Sigmoid colon (tissue), 7 donors: ENCODE results near the gene ABCC3. TPM values are rescaled to one million over a fixed set of nuclear protein-coding genes. Genes with fewer than 3 reads are reported as not detected.

Source experiments
- DNase-seq: peaks from one replicate; pipeline ENCODE4 v3.0.0-alpha.2; 2019
- H3K27ac ChIP-seq, 4 donors: fragments of 200-600 bp; sonication (generic); one replicate each; pipeline ENCODE4 v1.5.1; 2016 to 2019; ENCODE audit warnings: mild to moderate bottlenecking in 1 of 4
- H3K27me3 ChIP-seq, 3 donors: fragments of 200-600 bp; sonication (generic); one replicate each; pipeline ENCODE4 v1.5.1; 2019; ENCODE audit warnings: mild to moderate bottlenecking in 1 of 3
- H3K36me3 ChIP-seq, 4 donors: fragments of 200-600 bp; sonication (generic); one replicate each; pipeline ENCODE4 v1.5.1; 2016 to 2019
- H3K4me1 ChIP-seq, 4 donors: fragments of 200-600 bp; sonication (generic); one replicate each; pipeline ENCODE4 v1.5.1; 2017 to 2019
- H3K4me3 ChIP-seq, 4 donors: fragments of 200-600 bp; sonication (generic); one replicate each; pipeline ENCODE4 v1.5.1; 2017 to 2019; ENCODE audit warnings: mild to moderate bottlenecking in 2 of 4, moderate library complexity in 1 of 4
- H3K9me3 ChIP-seq, 4 donors: fragments of 200-600 bp in 3 of 4; sonication (generic) in 3 of 4; one replicate each; pipeline versions ENCODE4 v1.5.1 to v1.6.1; 2013 to 2019
- CTCF ChIP-seq, 4 experiments: fragments of 450-650 bp in 3 of 4; fragments of 200-600 bp in 1 of 4; IDR thresholded peaks; one replicate each; pipeline ENCODE4 v1.5.1; 2016 to 2019; ENCODE audit warnings: antibody characterized with exemption in 4 of 4, mild to moderate bottlenecking in 3 of 4, moderate library complexity in 2 of 4
- EP300 ChIP-seq, 4 donors: sonication (generic); formaldehyde crosslinking; IDR thresholded peaks; one replicate each; pipeline ENCODE4 v1.6.1; 2017; ENCODE audit warnings: antibody characterized with exemption in 4 of 4
- POLR2A ChIP-seq, 2 donors: fragments of 450-650 bp; IDR thresholded peaks; one replicate each; pipeline ENCODE4 v1.6.1; 2016; ENCODE audit warnings: antibody characterized with exemption in 2 of 2, mild to moderate bottlenecking in 2 of 2, moderate library complexity in 2 of 2
- POLR2AphosphoS5 ChIP-seq, 4 donors: sonication (generic); formaldehyde crosslinking; IDR thresholded peaks; one replicate each; pipeline ENCODE4 v1.6.1; 2017; ENCODE audit warnings: antibody characterized with exemption in 4 of 4
- WGBS, 2 donors: extraction: QIAGEN DNeasy Blood & Tissue Kit; methylation state at CpG; one replicate each; pipeline ENCODE4 v1.1.7; 2013; 5-methylcytosine and 5-hydroxymethylcytosine counted together
- intact Hi-C: fragments of 100-400 bp; cut with DNase I; formaldehyde crosslinking; loops from one replicate; pipeline ENCODE4 v1.15.1; 2023
- polyA plus RNA-seq, 3 donors: library from polyadenylated mRNA; stranded (reverse); fragments of 200-250 nt; gene quantifications; one replicate each; pipeline ENCODE4 v1.2.3, GENCODE V29; 2013
- total RNA-seq, 4 donors: library from RNA; depleted of rRNA; stranded (reverse); fragments of >200 nt; gene quantifications; one replicate each; pipeline ENCODE4 v1.1.0, GENCODE V29; 2016
- donor health status: healthy with polysubstance abuse.
- donor health status: Bipolar disorder and iron deficiency.
- donor health status: healthy.

ABCC3 gene
- total and polyA plus RNA-seq, 7 donors, result 0.71 to 94.1 (median 2.6) TPM

GRCh38 chr17:50605429-50605828, 29.3 kb upstream of the ABCC3 start:
- Histone ChIP-seq H3K27me3 (peaks cover 0 to 10% (median 0%) of the 10 kb centered on the region in 3 donors), H3K9me3 (no peaks in the 10 kb centered on the region), H3K27ac (no peak overlapping the region), H3K36me3 (no peaks in the 10 kb centered on the region), H3K4me1 (peaks cover 0 to 14% (median 12%) of the 10 kb centered on the region in 4 donors), H3K4me3 (no peak overlapping the region)
- WGBS, 2 donors, result 72 to 79% methylated on average over 10 of the region's 10 CpGs
- TF ChIP-seq EP300 (IDR thresholded peaks at IDR 0.05), result no peak
- no peak for TF ChIP-seq POLR2AphosphoS5 (IDR thresholded peaks at IDR 0.05)
- no peak for TF ChIP-seq CTCF (IDR thresholded peaks at IDR 0.05)
- no peak for TF ChIP-seq POLR2A (IDR thresholded peaks at IDR 0.05)
- intact Hi-C loops, result no loop called here
- no peak for DNase-seq

- no peak for DNase-seq
- H3K9me3 ChIP-seq, result no peaks in the 10 kb centered on the region
- no peak for TF ChIP-seq POLR2A (IDR thresholded peaks at IDR 0.05)
- TF ChIP-seq POLR2AphosphoS5 (IDR thresholded peaks at IDR 0.05), result no peak
- WGBS, 2 donors, result 89 to 91% methylated on average over 19 of the region's 19 CpGs
- no peak overlapping the region for H3K27ac ChIP-seq
- H3K4me3 ChIP-seq, result no peak overlapping the region
- H3K36me3 ChIP-seq, result no peaks in the 10 kb centered on the region
- intact Hi-C loops, result no loop called here
- H3K27me3 ChIP-seq, result peaks cover 0 to 12% (median 0%) of the 10 kb centered on the region in 3 donors
- H3K4me1 ChIP-seq, result peaks cover 0 to 14% (median 12%) of the 10 kb centered on the region in 4 donors
Observed at GRCh38 chr17:50607522-50608175, 27.0 kb upstream of the ABCC3 start.

GRCh38 chr17:50608700-50609379, 25.8 kb upstream of the ABCC3 start:
- WGBS, 2 donors, result 78 to 82% methylated on average over 22 of the region's 22 CpGs
- H3K27ac ChIP-seq, result no peak overlapping the region
- no peak overlapping the region for H3K4me3 ChIP-seq
- H3K36me3 ChIP-seq, result no peaks in the 10 kb centered on the region
- intact Hi-C loops, result no loop called here
- no peaks in the 10 kb centered on the region for H3K9me3 ChIP-seq
- TF ChIP-seq POLR2A (IDR thresholded peaks at IDR 0.05) (no peak), CTCF (IDR thresholded peaks at IDR 0.05) (no peak), POLR2AphosphoS5 (IDR thresholded peaks at IDR 0.05) (no peak), EP300 (IDR thresholded peaks at IDR 0.05) (no peak)
- peaks cover 0 to 12% (median 0%) of the 10 kb centered on the region in 3 donors for H3K27me3 ChIP-seq
- H3K4me1 ChIP-seq, result peaks cover 0 to 14% (median 12%) of the 10 kb centered on the region in 4 donors
- no peak for DNase-seq

DNA sequence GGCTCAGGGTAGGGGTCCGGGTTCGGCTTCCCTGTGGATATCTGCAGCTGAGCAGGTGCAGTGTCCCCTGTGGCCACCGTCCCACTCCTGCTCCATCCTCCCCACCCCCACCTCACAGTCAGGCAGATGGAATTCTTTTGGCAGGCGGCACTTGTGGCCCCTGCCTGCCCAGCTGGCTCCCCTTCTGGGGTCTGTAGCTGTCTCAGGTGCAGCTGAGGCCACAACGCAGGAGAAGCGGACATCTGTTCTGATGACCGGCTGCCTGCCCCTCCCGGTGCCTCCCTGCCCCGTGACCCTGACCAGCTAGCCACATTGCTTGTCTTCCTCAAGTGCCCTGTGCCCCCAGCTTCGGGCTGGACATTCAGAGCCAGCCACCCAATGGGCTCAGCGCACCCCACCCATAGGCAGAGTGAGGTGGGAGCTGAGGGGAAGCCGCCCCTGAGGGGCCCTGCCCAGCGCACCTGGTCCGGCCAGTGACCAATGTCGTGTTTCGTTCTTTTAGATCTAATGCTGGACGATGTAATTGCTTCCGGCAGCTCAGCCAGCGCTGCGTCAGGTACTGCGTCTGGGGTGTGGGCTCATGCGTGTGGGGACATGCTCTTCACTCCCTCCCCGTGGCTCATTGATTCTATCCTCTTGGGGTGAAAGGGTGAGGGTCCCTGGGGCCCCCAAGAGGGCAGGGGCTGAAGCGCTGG, 25.2 kb upstream of the ABCC3 start:
- 87 to 93% methylated on average over 24 of the region's 24 CpGs for WGBS, 2 donors
- Histone ChIP-seq H3K4me1 (peaks cover 0 to 8% (median 7%) of the 10 kb centered on the region in 4 donors), H3K27me3 (peaks cover 0 to 12% (median 0%) of the 10 kb centered on the region in 3 donors), H3K4me3 (no peak overlapping the region), H3K9me3 (no peaks in the 10 kb centered on the region), H3K27ac (no peak overlapping the region), H3K36me3 (no peaks in the 10 kb centered on the region)
- intact Hi-C loops, result no loop called here
- TF ChIP-seq CTCF (IDR thresholded peaks at IDR 0.05) (no peak), EP300 (IDR thresholded peaks at IDR 0.05) (no peak), POLR2AphosphoS5 (IDR thresholded peaks at IDR 0.05) (no peak), POLR2A (IDR thresholded peaks at IDR 0.05) (no peak)
- DNase-seq, result no peak

GRCh38 chr17:50611634-50612033, 23.0 kb upstream of the ABCC3 start:
- Histone ChIP-seq H3K9me3 (no peaks in the 10 kb centered on the region), H3K27ac (no peak overlapping the region), H3K36me3 (no peaks in the 10 kb centered on the region), H3K4me3 (no peak overlapping the region), H3K27me3 (peaks cover 0 to 11% (median 0%) of the 10 kb centered on the region in 3 donors), H3K4me1 (no peaks in the 10 kb centered on the region)
- TF ChIP-seq POLR2A (IDR thresholded peaks at IDR 0.05), result no peak
- no peak for TF ChIP-seq CTCF (IDR thresholded peaks at IDR 0.05)
- TF ChIP-seq EP300 (IDR thresholded peaks at IDR 0.05), result no peak
- TF ChIP-seq POLR2AphosphoS5 (IDR thresholded peaks at IDR 0.05), result no peak
- intact Hi-C loops, result no loop called here
- DNase-seq, result no peak
- WGBS, 2 donors, result 80 to 83% methylated on average over 6 of the region's 6 CpGs
